HG02642 (cell line): ENCODE results near the gene NPHS1.
"Not testable (repeated sequence)": the region's sequence is repeated elsewhere in the genome, so short reads cannot be mapped to it uniquely, and the experiment has no call there.

Source experiments
- ATAC-seq: cut with Tn5 transposase; IDR thresholded peaks from one replicate; pipeline ENCODE4 v1.9.1; 2021; ENCODE audit warnings: mild to moderate bottlenecking; ENCODE audit not compliant: unreplicated experiment, poor library complexity

Gene NPHS1

GRCh38 chr19:35852029-35852780 is at the start of gene NPHS1:
Gene NPHS1 (minus strand): TSS chr19:35852504. CDS start chr19:35851837, 667 bp downstream.
- no peak for ATAC-seq

GRCh38 chr19:35901055-35901644 is 48.8 kb upstream of the NPHS1 start:
- ATAC-seq = no peak

GRCh38 chr19:35899547-35900214 is 47.4 kb upstream of the NPHS1 start:
- ATAC-seq = peak; percentile 51

GRCh38 chr19:35898499-35898809 is 46.1 kb upstream of the NPHS1 start:
- ATAC-seq = no peak

GRCh38 chr19:35897706-35898451 is 45.6 kb upstream of the NPHS1 start:
- no peak for ATAC-seq

GRCh38 chr19:35896643-35897040 is 44.3 kb upstream of the NPHS1 start:
- no peak for ATAC-seq

- no peak for ATAC-seq
These were observed 43.8 kb upstream of the NPHS1 start for GRCh38 chr19:35895911-35896642.

- no peak for ATAC-seq
These were observed 42.0 kb upstream of the NPHS1 start for GRCh38 chr19:35894342-35894741.

- not testable (repeated sequence) for ATAC-seq
These were observed 39.5 kb upstream of the NPHS1 start for GRCh38 chr19:35891819-35892218.

- no peak for ATAC-seq
These were observed 37.9 kb upstream of the NPHS1 start for GRCh38 chr19:35890113-35890650.

- ATAC-seq = no peak
These were observed 37.2 kb upstream of the NPHS1 start for GRCh38 chr19:35889370-35890112.

- ATAC-seq = no peak
These were observed 36.1 kb upstream of the NPHS1 start for GRCh38 chr19:35888398-35888797.

GRCh38 chr19:35887197-35887596 is 34.9 kb upstream of the NPHS1 start:
- no peak for ATAC-seq

GRCh38 chr19:35885904-35886303 is 33.6 kb upstream of the NPHS1 start:
- ATAC-seq = no peak

GRCh38 chr19:35885225-35885738 is 33.0 kb upstream of the NPHS1 start:
- no peak for ATAC-seq

- ATAC-seq = no peak
These were observed 31.6 kb upstream of the NPHS1 start for GRCh38 chr19:35883882-35884281.

- ATAC-seq = no peak
These were observed 30.0 kb upstream of the NPHS1 start for GRCh38 chr19:35882114-35882832.

- ATAC-seq = no peak
These were observed 27.5 kb upstream of the NPHS1 start for GRCh38 chr19:35879770-35880317.
